HEK293T (cell line): ENCODE data around the gene IPO9.
A peak's percentile ranks its signal among the peaks of the same experiment; 100 is the strongest.

ENCODE experiments used
- CTCF ChIA-PET: fragments of 350-600 bp; formaldehyde crosslinking; extraction: SDS; loops from one replicate; lab custom pipeline; 2021; ENCODE audit warnings: antibody characterized with exemption, inconsistent platforms; lab: Yijun Ruan, JAX
- POLR2A ChIA-PET: fragments of 350-600 bp; formaldehyde crosslinking; extraction: SDS; loops from one replicate; lab custom pipeline; 2020; ENCODE audit warnings: antibody characterized with exemption, inconsistent platforms; lab: Yijun Ruan, JAX
- DNase-seq: peaks from one replicate; pipeline ENCODE4 v3.0.0; 2012; ENCODE audit warnings: mixed read lengths; ENCODE audit errors: extremely low spot score
- ARNT ChIP-seq: fragments of 450-650 bp; IDR thresholded peaks from 2 replicates; pipeline ENCODE4 v1.6.1; 2017; ENCODE audit warnings: mild to moderate bottlenecking
- BHLHE40 ChIP-seq: fragments of 450-650 bp; IDR thresholded peaks from 2 replicates; pipeline ENCODE4 v1.6.1; 2016; ENCODE audit warnings: mild to moderate bottlenecking, moderate library complexity, borderline replicate concordance
- CTBP1 ChIP-seq: fragments of 450-650 bp; IDR thresholded peaks from 2 replicates; pipeline ENCODE4 v1.6.1; 2016; ENCODE audit warnings: borderline replicate concordance
- ELF4 ChIP-seq: fragments of 450-650 bp; IDR thresholded peaks from 2 replicates; pipeline ENCODE4 v1.6.1; 2017; ENCODE audit warnings: antibody characterized with exemption
- FOXA1 ChIP-seq: fragments of 450-650 bp; IDR thresholded peaks from 2 replicates; pipeline ENCODE4 v1.6.1; 2016; ENCODE audit warnings: mild to moderate bottlenecking
- FOXK2 ChIP-seq: fragments of 450-650 bp; IDR thresholded peaks from 2 replicates; pipeline ENCODE4 v1.6.1; 2016; ENCODE audit warnings: mild to moderate bottlenecking
- FOXM1 ChIP-seq: fragments of 450-650 bp; IDR thresholded peaks from 2 replicates; pipeline ENCODE4 v1.6.1; 2017; ENCODE audit warnings: mild to moderate bottlenecking, borderline replicate concordance
- HDGF ChIP-seq: fragments of 450-650 bp; IDR thresholded peaks from 2 replicates; pipeline ENCODE4 v1.6.1; 2017; ENCODE audit warnings: antibody characterized with exemption, borderline replicate concordance
- L3MBTL2 ChIP-seq: fragments of 450-650 bp; conservative IDR thresholded peaks from 2 replicates; pipeline ENCODE4 v1.6.1; 2016; ENCODE audit warnings: mild to moderate bottlenecking
- LEF1 ChIP-seq: fragments of 450-650 bp; IDR thresholded peaks from 2 replicates; pipeline ENCODE4 v1.6.1; 2017; ENCODE audit warnings: mild to moderate bottlenecking, borderline replicate concordance
- NFRKB ChIP-seq: fragments of 450-650 bp; IDR thresholded peaks from 2 replicates; pipeline ENCODE4 v1.6.1; 2016; ENCODE audit warnings: mild to moderate bottlenecking, moderate library complexity
- SP1 ChIP-seq: fragments of 450-650 bp; IDR thresholded peaks from 2 replicates; pipeline ENCODE4 v1.6.1; 2017
- SUZ12 ChIP-seq: fragments of 450-650 bp; IDR thresholded peaks from 2 replicates; pipeline ENCODE4 v1.6.1; 2016; ENCODE audit warnings: mild to moderate bottlenecking
- TARDBP ChIP-seq: fragments of 450-650 bp; IDR thresholded peaks from 2 replicates; pipeline ENCODE4 v1.6.1; 2016
- ZNF384 ChIP-seq: fragments of 450-650 bp; IDR thresholded peaks from 2 replicates; pipeline ENCODE4 v1.6.1; 2016
- TF ChIP-seq, protein P1 (sequence below): fragments of 450-650 bp; IDR thresholded peaks from 2 replicates; pipeline ENCODE4 v1.6.1; 2016

Gene IPO9

DNA sequence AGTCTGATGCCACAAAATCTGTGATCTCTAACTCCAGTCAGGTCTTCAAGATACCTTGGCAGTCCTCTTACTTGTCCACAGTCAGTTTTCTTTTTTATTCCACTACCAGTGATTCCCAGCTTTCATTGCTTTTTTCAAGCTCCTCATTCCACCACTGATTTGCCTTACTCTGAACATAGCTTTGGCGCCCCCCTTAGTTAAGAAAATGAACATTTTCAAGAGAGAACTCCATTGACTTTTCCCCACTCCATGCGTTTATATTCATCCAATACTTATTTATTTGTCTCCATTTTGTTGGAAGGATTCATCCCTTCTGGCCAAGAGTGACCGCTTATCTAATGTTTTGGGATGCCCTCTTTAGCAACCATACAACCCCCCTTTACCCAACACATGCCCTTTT, 33.9 kb upstream of the IPO9 start:
- peak; percentile 39 for DNase-seq
- ChIA-PET CTCF (interaction anchor here (0.6 to 3.4 kb wide), 11 partner anchors 10 to 352 kb away, joined by 3 to 110 read pairs (median 4); no protein-coding TSS in a partner anchor), POLR2A (no interaction called here)
- TF ChIP-seq FOXK2 (no peak), ELF4 (no peak), ARNT (no peak), BHLHE40 (no peak), NFRKB (no peak), FOXA1 (no peak), SP1 (no peak), TARDBP (no peak), FOXM1 (no peak), CTBP1 (no peak)

- ChIA-PET CTCF (no interaction called here), POLR2A (no interaction called here)
- no peak for DNase-seq
- no peak for TF ChIP-seq BHLHE40
- TF ChIP-seq LEF1: no peak
- no peak for TF ChIP-seq ARNT
- no peak for TF ChIP-seq ZNF384
- TF ChIP-seq ELF4: no peak
- no peak for TF ChIP-seq SUZ12
- TF ChIP-seq FOXM1: no peak
- TF ChIP-seq, protein P1, sequence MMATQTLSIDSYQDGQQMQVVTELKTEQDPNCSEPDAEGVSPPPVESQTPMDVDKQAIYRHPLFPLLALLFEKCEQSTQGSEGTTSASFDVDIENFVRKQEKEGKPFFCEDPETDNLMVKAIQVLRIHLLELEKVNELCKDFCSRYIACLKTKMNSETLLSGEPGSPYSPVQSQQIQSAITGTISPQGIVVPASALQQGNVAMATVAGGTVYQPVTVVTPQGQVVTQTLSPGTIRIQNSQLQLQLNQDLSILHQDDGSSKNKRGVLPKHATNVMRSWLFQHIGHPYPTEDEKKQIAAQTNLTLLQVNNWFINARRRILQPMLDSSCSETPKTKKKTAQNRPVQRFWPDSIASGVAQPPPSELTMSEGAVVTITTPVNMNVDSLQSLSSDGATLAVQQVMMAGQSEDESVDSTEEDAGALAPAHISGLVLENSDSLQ: no peak
- TF ChIP-seq NFRKB: no peak
- TF ChIP-seq FOXK2: no peak
- no peak for TF ChIP-seq TARDBP
- TF ChIP-seq L3MBTL2: no peak
- TF ChIP-seq CTBP1: no peak
- TF ChIP-seq FOXA1: no peak
- no peak for TF ChIP-seq HDGF
- no peak for TF ChIP-seq SP1
Observed at GRCh38 chr1:201800246-201800645, 28.7 kb upstream of the IPO9 start.

GRCh38 chr1:201806801-201807200, 22.2 kb upstream of the IPO9 start:
- ChIA-PET CTCF (interaction anchor here (1.6 kb wide), 1 partner anchor 11 kb away, joined by 9 read pairs; no protein-coding TSS in a partner anchor), POLR2A (no interaction called here)
- no peak for TF ChIP-seq L3MBTL2
- TF ChIP-seq BHLHE40: no peak
- no peak for TF ChIP-seq FOXA1
- TF ChIP-seq TARDBP: no peak
- no peak for TF ChIP-seq ELF4
- TF ChIP-seq FOXM1: no peak
- TF ChIP-seq SP1: no peak
- TF ChIP-seq HDGF: no peak
- no peak for DNase-seq

GRCh38 chr1:201807958-201808632, 20.9 kb upstream of the IPO9 start:
- CTCF ChIA-PET: no interaction called here
- POLR2A ChIA-PET: interaction anchor here (0.9 kb wide), 1 partner anchor 22 kb away, joined by 3 read pairs; no protein-coding TSS in a partner anchor
- TF ChIP-seq ZNF384 (no peak), HDGF (no peak), ELF4 (no peak), NFRKB (no peak), SP1 (no peak), ARNT (no peak), FOXK2 (no peak), LEF1 (no peak), TARDBP (no peak), SUZ12 (no peak), FOXM1 (no peak), CTBP1 (no peak), FOXA1 (no peak), L3MBTL2 (no peak), BHLHE40 (no peak)
- TF ChIP-seq, protein P1: no peak
- no peak for DNase-seq

- no peak for DNase-seq
- no peak for TF ChIP-seq ZNF384
- TF ChIP-seq FOXA1: no peak
- ChIA-PET POLR2A (no interaction called here), CTCF (no interaction called here)
Observed at GRCh38 chr1:201808633-201808990, 20.3 kb upstream of the IPO9 start.

- CTCF ChIA-PET: no interaction called here
- TF ChIP-seq TARDBP (no peak), LEF1 (no peak), FOXA1 (no peak), CTBP1 (no peak), HDGF (no peak), ARNT (no peak), ZNF384 (no peak), L3MBTL2 (no peak), FOXK2 (no peak), FOXM1 (no peak), SP1 (no peak), SUZ12 (no peak)
- POLR2A ChIA-PET: no interaction called here
- DNase-seq: no peak
Observed at GRCh38 chr1:201809876-201810275, 19.1 kb upstream of the IPO9 start.
